ENCODE measurements around the gene CRYBB2.

DNA sequence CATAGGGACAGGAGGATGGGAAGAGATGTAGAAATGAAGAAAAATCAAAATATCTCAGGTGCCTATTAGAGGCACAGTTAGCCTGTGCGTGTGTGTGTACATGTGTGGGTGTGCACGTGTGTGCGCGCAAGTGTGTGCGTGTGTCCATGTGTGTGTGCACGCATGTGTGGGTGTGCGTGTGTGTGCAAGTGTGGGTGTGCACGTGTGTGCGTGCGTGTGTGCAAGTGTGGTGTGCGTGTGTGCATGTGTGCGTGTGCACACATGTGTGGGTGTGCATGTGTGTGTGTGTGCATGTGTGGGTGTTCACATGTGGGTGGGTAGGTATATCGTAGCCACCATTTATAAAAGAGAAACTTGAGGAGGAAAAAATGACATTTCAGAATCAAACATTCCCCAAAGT, 9.4 kb downstream of the CRYBB2 start:
- TF ChIP-seq, protein P1, sequence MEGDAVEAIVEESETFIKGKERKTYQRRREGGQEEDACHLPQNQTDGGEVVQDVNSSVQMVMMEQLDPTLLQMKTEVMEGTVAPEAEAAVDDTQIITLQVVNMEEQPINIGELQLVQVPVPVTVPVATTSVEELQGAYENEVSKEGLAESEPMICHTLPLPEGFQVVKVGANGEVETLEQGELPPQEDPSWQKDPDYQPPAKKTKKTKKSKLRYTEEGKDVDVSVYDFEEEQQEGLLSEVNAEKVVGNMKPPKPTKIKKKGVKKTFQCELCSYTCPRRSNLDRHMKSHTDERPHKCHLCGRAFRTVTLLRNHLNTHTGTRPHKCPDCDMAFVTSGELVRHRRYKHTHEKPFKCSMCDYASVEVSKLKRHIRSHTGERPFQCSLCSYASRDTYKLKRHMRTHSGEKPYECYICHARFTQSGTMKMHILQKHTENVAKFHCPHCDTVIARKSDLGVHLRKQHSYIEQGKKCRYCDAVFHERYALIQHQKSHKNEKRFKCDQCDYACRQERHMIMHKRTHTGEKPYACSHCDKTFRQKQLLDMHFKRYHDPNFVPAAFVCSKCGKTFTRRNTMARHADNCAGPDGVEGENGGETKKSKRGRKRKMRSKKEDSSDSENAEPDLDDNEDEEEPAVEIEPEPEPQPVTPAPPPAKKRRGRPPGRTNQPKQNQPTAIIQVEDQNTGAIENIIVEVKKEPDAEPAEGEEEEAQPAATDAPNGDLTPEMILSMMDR (IDR thresholded peaks at IDR 0.05): no peak
- no peak for TF ChIP-seq POLR2A (IDR thresholded peaks at IDR 0.05)

Data from Peyer's patch (tissue), 4 donors.